BLaER1 treated with 17β-estradiol and CSF1 and Interleukin-3, amounts not matched to agents 10 nM and 100 nM (cell line): ENCODE data around the gene PRRC2B.
"Not testable (repeated sequence)": the region's sequence is repeated elsewhere in the genome, so short reads cannot be mapped to it uniquely, and the experiment has no call there.

Experiments used
- H3K27ac ChIP-seq, 11 experiments: shearing (Covaris generic); formaldehyde crosslinking; 2 replicates each; pipeline ENCODE4 v1.8.1; 2022
- H3K27me3 ChIP-seq, 11 experiments: shearing (Covaris generic); formaldehyde crosslinking; 2 replicates each; pipeline ENCODE4 v1.8.1; 2022
- H3K36me3 ChIP-seq, 11 experiments: shearing (Covaris generic); formaldehyde crosslinking; 2 replicates each; pipeline ENCODE4 v1.8.1; 2022
- H3K4me1 ChIP-seq, 10 experiments: shearing (Covaris generic); formaldehyde crosslinking; 2 replicates each; pipeline ENCODE4 v1.8.1; 2022
- H3K4me2 ChIP-seq, 11 experiments: shearing (Covaris generic); formaldehyde crosslinking; 2 replicates each; pipeline ENCODE4 v1.8.1; 2022
- H3K4me3 ChIP-seq, 10 experiments: shearing (Covaris generic); formaldehyde crosslinking; 2 replicates each; pipeline ENCODE4 v1.8.1; 2022
- H3K9ac ChIP-seq, 11 experiments: shearing (Covaris generic); formaldehyde crosslinking; 2 replicates each; pipeline ENCODE4 v1.8.1; 2022
- H3K9me3 ChIP-seq, 11 experiments: shearing (Covaris generic); formaldehyde crosslinking; replicated peaks in 1 of 11; 2 replicates each; pipeline ENCODE4 v1.8.1; 2022
- H4K20me1 ChIP-seq, 11 experiments: shearing (Covaris generic); formaldehyde crosslinking; 2 replicates each; pipeline ENCODE4 v1.8.1; 2022
- Cebpa-rat ChIP-seq, 11 experiments: shearing (Covaris generic); IDR thresholded peaks; 2 replicates each; pipeline ENCODE4 v1.8.1; 2022

The PRRC2B gene

GRCh38 chr9:131442351-131442750, 48.5 kb downstream of the PRRC2B start:
- H3K4me3 ChIP-seq = no peak overlapping the region
- no peaks in the 10 kb centered on the region for H3K9me3 ChIP-seq
- no peak overlapping the region for H3K27ac ChIP-seq
- H3K36me3 ChIP-seq = peaks cover 96 to 100% (median 100%) of the 10 kb centered on the region in 11 experiments
- H4K20me1 ChIP-seq = peaks cover 84 to 100% (median 99%) of the 10 kb centered on the region in 11 experiments
- peaks cover 8 to 40% (median 18%) of the 10 kb centered on the region in 10 experiments; a peak in 17 of 20 replicates for H3K4me1 ChIP-seq
- no peak overlapping the region; a peak in 1 of 22 replicates for H3K9ac ChIP-seq
- H3K27me3 ChIP-seq = no peaks in the 10 kb centered on the region
- H3K4me2 ChIP-seq = no peak overlapping the region
- no peak for TF ChIP-seq Cebpa-rat (IDR thresholded peaks at IDR 0.05)

- Histone ChIP-seq H3K9ac (peak overlapping the region in 1 of 11 experiments; percentile 18; a peak in 1 of 22 replicates), H3K36me3 (peaks cover 96 to 100% (median 100%) of the 10 kb centered on the region in 11 experiments), H3K27ac (0 out of 22 replicates have a peak overlapping the region, but pooled peaks of 1 of the 11 experiments have one; percentile 10), H3K27me3 (no peaks in the 10 kb centered on the region), H3K4me2 (no peak overlapping the region), H3K9me3 (no peaks in the 10 kb centered on the region), H4K20me1 (peaks cover 84 to 100% (median 98%) of the 10 kb centered on the region in 11 experiments), H3K4me3 (no peak overlapping the region), H3K4me1 (peaks cover 8 to 47% (median 18%) of the 10 kb centered on the region in 10 experiments; a peak in 17 of 20 replicates)
- no peak for TF ChIP-seq Cebpa-rat (IDR thresholded peaks at IDR 0.05)
These were observed 49.8 kb downstream of the PRRC2B start for GRCh38 chr9:131443648-131444047.

DNA sequence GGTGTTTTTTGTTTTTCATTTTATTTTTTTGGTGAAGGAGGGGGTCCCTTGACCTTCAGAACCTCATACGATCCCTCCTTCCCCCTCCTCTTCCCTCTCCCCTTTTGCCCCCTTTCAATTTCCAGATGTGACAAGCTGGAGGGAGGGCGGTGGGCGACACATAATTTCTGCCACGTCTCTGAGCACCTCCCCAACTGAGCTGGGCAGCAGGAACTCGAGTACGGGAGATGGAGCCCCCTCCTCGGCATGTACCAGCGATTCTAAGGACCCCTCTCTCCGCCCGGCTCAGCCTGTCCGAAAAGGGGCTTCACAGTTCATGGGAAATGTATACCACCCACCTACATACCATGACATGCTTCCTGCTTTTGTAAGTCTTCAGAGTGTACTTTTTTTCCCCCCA, 52.4 kb downstream of the PRRC2B start:
- Histone ChIP-seq H3K27me3 (no peaks in the 10 kb centered on the region), H3K36me3 (peaks cover 97 to 100% (median 100%) of the 10 kb centered on the region in 11 experiments), H3K9me3 (no peaks in the 10 kb centered on the region), H3K4me1 (peaks cover under 1 to 35% (median 8%) of the 10 kb centered on the region in 10 experiments; a peak in 14 of 20 replicates), H4K20me1 (peaks cover 77 to 100% (median 98%) of the 10 kb centered on the region in 11 experiments), H3K27ac (peak overlapping the region in 4 of 11 experiments; percentile 31 to 59 (median 39); a peak in 7 of 22 replicates), H3K4me2 (peak overlapping the region in 4 of 11 experiments; percentile 26 to 68 (median 42); a peak in 6 of 22 replicates), H3K9ac (peak overlapping the region in 4 of 11 experiments; percentile 1 to 65 (median 20); a peak in 2 of 22 replicates), H3K4me3 (no peak overlapping the region)
- no peak for TF ChIP-seq Cebpa-rat (IDR thresholded peaks at IDR 0.05)

GRCh38 chr9:131447148-131447547, 53.3 kb downstream of the PRRC2B start:
- no peak for TF ChIP-seq Cebpa-rat (IDR thresholded peaks at IDR 0.05)
- Histone ChIP-seq H3K27me3 (no peaks in the 10 kb centered on the region), H3K4me1 (peaks cover 0 to 28% (median 5%) of the 10 kb centered on the region in 10 experiments; a peak in 10 of 20 replicates), H3K9ac (peak overlapping the region in 1 of 11 experiments; percentile 65; a peak in 1 of 22 replicates), H3K36me3 (peaks cover 98 to 100% (median 100%) of the 10 kb centered on the region in 11 experiments), H4K20me1 (peaks cover 77 to 100% (median 98%) of the 10 kb centered on the region in 11 experiments; a peak in 21 of 22 replicates), H3K9me3 (no peaks in the 10 kb centered on the region), H3K27ac (peak overlapping the region in 3 of 11 experiments; percentile 31 to 59 (median 43); a peak in 4 of 22 replicates), H3K4me2 (peak overlapping the region in 3 of 11 experiments; percentile 40 to 68 (median 45); a peak in 6 of 22 replicates), H3K4me3 (no peak overlapping the region)

DNA sequence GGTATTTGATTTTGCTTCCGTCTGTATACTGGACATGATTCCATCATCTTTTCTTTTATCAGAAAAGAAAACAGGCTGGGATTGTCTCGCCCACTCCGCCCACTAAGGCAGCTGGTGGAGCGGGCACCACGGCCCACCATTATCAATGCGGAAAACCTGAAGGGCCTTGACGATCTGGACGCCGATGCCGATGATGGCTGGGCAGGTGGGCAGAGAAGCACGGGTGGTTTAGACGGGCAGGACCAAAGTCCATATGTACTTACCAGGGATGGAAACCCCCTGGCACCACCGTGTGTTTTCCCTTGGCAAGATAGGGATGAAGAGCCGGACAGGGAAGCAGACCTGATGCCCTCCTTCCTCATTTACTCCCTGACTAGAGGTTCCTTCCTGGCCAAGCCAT, 53.7 kb downstream of the PRRC2B start:
- peaks cover 97 to 100% (median 99%) of the 10 kb centered on the region in 11 experiments for H3K36me3 ChIP-seq
- peak overlapping the region in 2 of 11 experiments; percentile 31 to 59; a peak in 1 of 22 replicates for H3K27ac ChIP-seq
- TF ChIP-seq Cebpa-rat (IDR thresholded peaks at IDR 0.05) = no peak

DNA sequence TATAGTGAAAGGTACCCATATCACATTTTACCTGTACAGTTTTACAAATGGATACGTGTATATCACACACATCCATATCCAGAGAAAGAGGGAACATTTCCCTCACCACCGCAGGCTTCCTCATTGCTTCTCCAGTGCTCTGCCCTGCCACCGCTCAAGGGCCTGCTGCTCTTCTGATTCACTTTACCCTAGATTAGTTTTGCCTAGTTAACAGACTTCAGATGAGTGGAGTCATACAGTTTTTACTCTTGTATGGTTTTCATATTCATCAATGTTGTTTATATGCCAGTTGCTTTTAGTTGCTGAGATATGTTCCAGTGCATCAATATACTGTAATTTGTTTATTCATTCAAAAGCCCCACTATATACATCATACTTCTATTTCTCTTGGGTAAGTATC, 54.9 kb downstream of the PRRC2B start:
- no peak overlapping the region for H3K27ac ChIP-seq
- H3K27me3 ChIP-seq = no peaks in the 10 kb centered on the region
- peaks cover 97 to 100% (median 100%) of the 10 kb centered on the region in 11 experiments for H3K36me3 ChIP-seq
- H3K4me2 ChIP-seq = no peak overlapping the region
- peaks cover 0 to 28% (median 5%) of the 10 kb centered on the region in 10 experiments; a peak in 10 of 20 replicates for H3K4me1 ChIP-seq
- H3K9ac ChIP-seq = no peak overlapping the region
- H3K9me3 ChIP-seq = no peaks in the 10 kb centered on the region
- no peak for TF ChIP-seq Cebpa-rat (IDR thresholded peaks at IDR 0.05)
- peaks cover 84 to 100% (median 98%) of the 10 kb centered on the region in 11 experiments; a peak in 21 of 22 replicates for H4K20me1 ChIP-seq
- no peak overlapping the region for H3K4me3 ChIP-seq

More for the DNA sequence above, 53.7 kb downstream of the PRRC2B start:
- H3K27me3 ChIP-seq = no peaks in the 10 kb centered on the region
- peak overlapping the region in 1 of 11 experiments; percentile 40; a peak in 2 of 22 replicates for H3K4me2 ChIP-seq
- no peaks in the 10 kb centered on the region for H3K9me3 ChIP-seq
- H3K4me1 ChIP-seq = peaks cover 0 to 28% (median 5%) of the 10 kb centered on the region in 10 experiments; a peak in 10 of 20 replicates
- no peak overlapping the region for H3K4me3 ChIP-seq
- H4K20me1 ChIP-seq = peaks cover 77 to 100% (median 98%) of the 10 kb centered on the region in 11 experiments; a peak in 21 of 22 replicates
- H3K9ac ChIP-seq = no peak overlapping the region

GRCh38 chr9:131449276-131449675, 55.4 kb downstream of the PRRC2B start:
- H4K20me1 ChIP-seq = peaks cover 84 to 100% (median 98%) of the 10 kb centered on the region in 11 experiments; a peak in 21 of 22 replicates
- H3K9ac ChIP-seq = no peak overlapping the region
- H3K36me3 ChIP-seq = peaks cover 97 to 100% (median 100%) of the 10 kb centered on the region in 11 experiments
- no peak overlapping the region for H3K4me3 ChIP-seq
- H3K4me1 ChIP-seq = peaks cover 0 to 28% (median 5%) of the 10 kb centered on the region in 10 experiments; a peak in 10 of 20 replicates
- H3K9me3 ChIP-seq = no peaks in the 10 kb centered on the region
- no peak overlapping the region for H3K27ac ChIP-seq
- no peak for TF ChIP-seq Cebpa-rat (IDR thresholded peaks at IDR 0.05)
- no peak overlapping the region for H3K4me2 ChIP-seq
- H3K27me3 ChIP-seq = no peaks in the 10 kb centered on the region

- Histone ChIP-seq H3K4me3 (no peak overlapping the region), H3K4me1 (no peaks in the 10 kb centered on the region), H3K9me3 (no peaks in the 10 kb centered on the region), H3K27me3 (no peaks in the 10 kb centered on the region), H3K27ac (no peak overlapping the region), H3K4me2 (no peak overlapping the region), H4K20me1 (peaks cover 70 to 100% (median 99%) of the 10 kb centered on the region in 11 experiments; a peak in 21 of 22 replicates), H3K9ac (no peak overlapping the region), H3K36me3 (peaks cover 97 to 100% (median 100%) of the 10 kb centered on the region in 11 experiments)
- TF ChIP-seq Cebpa-rat (IDR thresholded peaks at IDR 0.05) = no peak
These were observed 60.1 kb downstream of the PRRC2B start for GRCh38 chr9:131454028-131454427.

GRCh38 chr9:131455655-131456054, 61.8 kb downstream of the PRRC2B start:
- Histone ChIP-seq H4K20me1 (peaks cover 75 to 100% (median 99%) of the 10 kb centered on the region in 11 experiments; a peak in 21 of 22 replicates), H3K36me3 (peaks cover 97 to 100% (median 100%) of the 10 kb centered on the region in 11 experiments)
- not testable (repeated sequence) for H3K9me3 ChIP-seq, H3K27me3 ChIP-seq, H3K4me2 ChIP-seq, H3K4me3 ChIP-seq, H3K27ac ChIP-seq, H3K9ac ChIP-seq, H3K4me1 ChIP-seq
